Nucleus accumbens (tissue), 56 donors: Measurements from ENCODE around the gene PCSK5.

Experiments used
- DNase-seq, 56 donors: peaks; one replicate each; lab custom pipeline; 2025; lab: John Stamatoyannopoulos, UW

The PCSK5 gene

DNA sequence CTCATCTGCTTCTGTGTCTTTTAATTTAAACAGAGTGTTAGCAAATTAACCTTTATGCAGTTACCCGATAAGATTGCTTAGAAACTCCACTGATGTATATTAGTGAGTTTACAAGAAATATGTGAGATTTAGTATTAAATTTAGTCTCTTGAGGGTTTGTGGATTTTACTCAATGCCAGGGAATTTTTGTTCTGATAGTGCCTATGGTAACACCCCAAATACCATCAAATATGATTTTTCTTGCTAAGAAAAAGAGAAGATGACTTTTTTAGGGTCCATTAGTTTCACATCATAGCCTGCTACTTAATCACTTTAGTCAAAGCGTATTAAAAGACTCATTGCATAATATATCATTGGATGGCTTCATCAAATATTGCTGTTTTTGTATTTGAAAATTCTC lies 224.9 kb downstream of the PCSK5 start:
- no peak for DNase-seq

DNA sequence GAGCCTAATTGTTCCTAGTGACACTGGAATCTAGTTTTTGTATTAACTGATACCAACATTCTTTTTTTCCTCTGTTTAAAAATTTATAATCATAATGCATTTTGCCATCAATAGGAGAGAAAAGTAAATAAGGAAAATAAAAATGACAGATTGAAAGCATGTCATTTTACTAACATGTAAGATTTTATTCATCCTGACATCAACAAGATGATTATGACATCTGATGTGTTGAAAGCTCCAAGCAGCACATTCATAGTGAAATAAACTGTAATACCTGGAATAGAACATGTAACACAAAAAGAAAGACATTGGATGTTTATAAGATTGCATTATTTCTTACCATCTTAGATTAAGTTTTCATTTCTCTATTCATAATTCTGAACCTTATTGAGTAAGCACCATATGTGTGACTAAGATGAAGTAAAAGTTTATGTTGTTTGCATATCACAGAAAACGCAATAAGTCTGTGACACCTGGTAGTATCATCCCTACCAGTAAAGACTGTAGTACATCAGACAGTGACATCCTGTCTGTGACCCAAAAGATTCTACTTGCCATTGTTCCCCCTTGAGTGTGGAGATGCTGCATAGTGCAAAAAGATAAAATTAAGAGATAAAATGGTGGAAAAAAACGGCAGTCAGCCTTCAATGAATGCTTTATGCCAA lies 225.6 kb downstream of the PCSK5 start:
- no peak for DNase-seq

DNA sequence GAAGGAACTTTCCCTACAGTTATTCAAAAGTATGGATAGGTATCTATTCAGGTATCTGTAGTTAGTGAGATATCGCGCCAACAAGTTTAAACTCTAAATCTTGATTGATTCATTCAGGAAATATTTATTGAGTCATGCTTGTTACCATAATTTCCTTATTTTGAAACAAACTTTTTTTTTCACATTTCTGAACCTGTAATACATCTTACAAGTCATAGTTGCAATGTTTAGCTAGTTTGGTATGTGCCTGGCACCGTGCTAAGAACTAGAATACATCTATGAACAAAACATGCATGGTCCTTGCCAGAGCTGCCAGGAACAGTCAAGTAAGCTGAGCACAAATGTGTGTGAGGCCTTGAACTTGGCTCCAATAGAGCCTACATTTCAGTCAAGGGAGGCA lies 226.4 kb downstream of the PCSK5 start:
- DNase-seq, result no peak

DNA sequence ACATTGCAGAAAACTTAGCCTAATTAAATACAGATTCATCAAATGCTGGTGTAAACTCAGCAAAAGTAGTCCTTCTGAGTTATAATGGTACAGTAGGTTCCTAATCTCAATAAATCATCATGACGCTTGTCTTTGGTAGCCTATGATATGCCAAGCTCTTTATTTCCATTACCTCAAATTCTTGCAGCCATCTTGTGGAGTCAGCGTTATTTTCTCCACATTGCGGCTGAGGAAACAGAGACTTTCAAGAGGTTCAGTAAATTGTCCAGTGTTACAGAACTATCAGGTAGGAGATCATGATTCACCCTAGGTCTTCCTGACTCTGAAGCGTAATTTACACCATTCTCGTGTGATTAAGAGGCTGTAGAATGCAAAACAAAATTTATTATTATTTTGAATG lies 237.2 kb downstream of the PCSK5 start:
- DNase-seq, result no peak

DNA sequence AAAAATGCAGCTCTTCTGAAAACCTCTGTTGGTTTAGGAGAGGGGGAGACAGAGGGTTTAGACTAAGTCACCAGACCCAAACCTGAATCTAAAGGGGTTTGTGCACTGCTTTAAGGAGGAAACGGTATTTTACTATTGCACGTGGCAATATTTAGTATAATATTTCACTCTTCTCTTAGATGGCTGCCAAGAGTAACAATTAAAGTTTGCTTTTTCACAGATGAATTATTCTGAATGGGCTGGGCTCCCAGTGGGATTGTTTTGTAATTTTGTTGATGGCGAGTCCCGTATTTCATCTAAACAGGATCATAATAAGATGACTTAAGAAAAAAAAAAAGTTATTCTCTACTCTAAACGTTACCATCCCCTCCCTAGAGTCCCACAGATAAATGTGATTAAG lies 245.4 kb downstream of the PCSK5 start:
- no peak for DNase-seq

DNA sequence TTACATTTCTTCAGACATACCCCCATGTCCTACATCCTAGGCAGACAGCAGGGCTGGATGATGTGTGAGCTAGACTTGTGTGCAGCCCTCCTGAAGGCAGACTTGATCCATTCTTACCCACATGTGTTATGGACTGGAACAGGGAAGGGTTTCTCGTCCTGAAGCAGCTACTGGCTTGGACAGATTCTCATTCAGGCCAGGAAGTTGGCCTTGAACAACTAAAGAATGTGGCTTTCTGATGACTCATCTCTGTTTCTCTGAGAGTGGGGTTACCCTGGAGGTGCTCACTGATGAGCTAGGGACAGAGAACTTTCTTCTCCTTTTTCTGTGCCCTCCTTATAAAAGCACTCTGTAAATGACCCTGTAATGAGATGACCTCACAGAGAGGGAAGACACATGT lies 246.5 kb downstream of the PCSK5 start:
- DNase-seq, result no peak

DNA sequence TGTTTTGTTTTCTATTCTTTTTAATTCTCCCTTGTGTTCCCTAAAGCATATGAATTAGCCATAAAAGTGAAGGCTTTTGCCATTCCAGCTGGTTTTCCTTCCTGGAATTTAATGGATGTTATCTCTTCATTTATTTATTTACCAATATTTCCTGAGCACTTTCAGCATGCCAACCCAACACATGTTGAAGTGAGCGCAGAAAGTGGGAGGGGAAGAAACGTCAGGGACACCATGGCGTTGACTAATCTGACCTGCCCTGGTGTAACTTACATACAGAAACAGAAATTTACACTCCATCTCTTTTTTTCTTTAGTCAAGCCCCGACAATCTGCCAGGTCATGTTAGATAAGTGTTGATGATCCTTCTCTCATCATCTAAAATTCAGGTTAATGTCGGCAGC lies 247.5 kb downstream of the PCSK5 start:
- no peak for DNase-seq

DNA sequence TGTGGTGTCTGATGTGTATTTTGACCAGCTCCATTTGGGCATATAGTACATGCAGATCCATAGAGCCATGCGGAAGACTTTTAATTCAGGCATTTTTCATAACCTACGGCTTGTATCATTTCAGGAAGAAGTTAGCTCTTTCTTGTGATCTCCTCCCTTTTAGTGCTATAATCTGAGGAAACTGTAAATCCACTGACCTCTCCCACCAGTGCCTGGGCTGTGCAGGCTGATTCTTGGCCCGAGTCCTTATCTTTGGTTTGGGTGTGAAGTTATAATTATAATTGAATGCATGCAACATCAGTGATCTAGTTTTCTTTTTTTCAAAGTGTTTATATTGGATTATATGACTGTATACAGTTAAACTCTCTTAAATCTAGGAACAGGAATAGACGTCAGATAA lies 247.9 kb downstream of the PCSK5 start:
- DNase-seq, result no peak

DNA sequence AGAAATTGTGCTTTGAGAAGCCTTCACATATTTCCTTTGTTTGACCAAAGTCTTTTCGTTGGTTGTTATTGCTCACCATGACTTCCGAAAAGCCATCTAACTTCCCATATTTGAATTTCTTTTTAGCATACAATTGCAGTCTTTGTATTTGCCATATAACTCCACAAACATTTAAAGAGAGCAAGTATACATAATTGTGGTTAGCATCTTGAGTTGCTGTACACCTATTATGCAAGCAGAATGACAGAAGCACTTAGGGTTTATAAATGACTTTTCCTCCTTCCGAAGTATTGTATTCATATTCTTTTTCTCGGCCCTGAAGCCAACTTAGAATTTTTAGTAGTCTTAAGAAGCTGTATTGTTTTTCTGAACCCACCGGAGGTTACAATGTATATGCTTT lies 253.4 kb downstream of the PCSK5 start:
- no peak for DNase-seq

DNA sequence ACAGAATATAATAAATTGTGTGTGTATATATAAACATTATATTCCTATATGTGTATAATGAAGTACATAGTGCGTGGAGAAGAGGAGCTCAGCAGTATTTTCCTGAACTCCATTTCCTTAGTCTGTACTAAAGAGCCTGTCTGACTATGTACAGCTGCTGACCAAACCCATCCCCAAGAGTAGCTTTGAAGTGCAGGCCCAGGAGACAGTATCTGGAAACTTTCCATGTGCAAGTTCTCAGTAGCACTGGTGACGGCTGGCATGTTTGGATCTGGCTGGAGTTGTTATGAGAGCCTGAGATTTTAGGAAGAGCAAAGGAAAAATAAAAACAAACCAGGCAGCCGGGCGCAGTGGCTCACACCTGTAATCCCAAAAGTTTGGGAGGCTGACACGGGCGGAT lies 259.5 kb downstream of the PCSK5 start:
- peak in 1 of 56 donors; percentile 2 for DNase-seq

DNA sequence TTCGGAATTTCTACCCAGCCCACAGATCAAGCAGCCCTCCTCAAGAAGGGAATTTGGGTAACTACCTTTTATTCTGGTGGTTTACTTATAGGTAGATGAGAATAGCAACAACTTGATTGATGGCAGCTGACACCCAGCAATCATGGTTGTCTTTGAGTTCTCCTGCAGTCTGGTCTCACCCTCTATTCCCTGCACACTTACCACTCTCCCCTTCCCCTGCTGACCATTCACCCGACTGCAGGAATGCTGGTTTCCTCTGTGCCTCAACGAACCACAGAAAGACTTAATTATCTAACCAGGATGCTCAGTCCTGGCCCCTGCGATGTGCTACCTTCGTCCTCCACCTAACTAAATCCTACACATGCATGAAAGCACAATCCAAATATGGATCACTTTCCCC lies 260.8 kb downstream of the PCSK5 start:
- DNase-seq, result no peak

DNA sequence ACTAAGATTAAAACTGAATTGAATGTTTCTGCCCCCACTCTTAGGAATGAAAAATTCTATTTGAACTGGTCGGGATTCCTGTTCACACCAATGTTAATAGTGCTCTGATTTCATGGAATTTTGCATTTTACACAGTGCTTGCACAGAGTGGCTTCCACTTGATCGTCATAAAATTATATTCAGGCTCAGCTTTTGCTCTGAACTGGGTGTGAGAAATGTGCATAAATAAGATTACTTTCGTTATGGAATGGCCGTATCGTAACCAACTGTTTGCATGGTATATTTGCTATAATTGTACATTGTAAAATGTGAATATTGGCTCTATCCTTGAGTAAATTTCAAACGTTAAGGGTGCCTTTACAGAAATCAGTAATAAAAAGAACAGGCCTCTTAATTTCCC lies 262.9 kb downstream of the PCSK5 start:
- no peak for DNase-seq

DNA sequence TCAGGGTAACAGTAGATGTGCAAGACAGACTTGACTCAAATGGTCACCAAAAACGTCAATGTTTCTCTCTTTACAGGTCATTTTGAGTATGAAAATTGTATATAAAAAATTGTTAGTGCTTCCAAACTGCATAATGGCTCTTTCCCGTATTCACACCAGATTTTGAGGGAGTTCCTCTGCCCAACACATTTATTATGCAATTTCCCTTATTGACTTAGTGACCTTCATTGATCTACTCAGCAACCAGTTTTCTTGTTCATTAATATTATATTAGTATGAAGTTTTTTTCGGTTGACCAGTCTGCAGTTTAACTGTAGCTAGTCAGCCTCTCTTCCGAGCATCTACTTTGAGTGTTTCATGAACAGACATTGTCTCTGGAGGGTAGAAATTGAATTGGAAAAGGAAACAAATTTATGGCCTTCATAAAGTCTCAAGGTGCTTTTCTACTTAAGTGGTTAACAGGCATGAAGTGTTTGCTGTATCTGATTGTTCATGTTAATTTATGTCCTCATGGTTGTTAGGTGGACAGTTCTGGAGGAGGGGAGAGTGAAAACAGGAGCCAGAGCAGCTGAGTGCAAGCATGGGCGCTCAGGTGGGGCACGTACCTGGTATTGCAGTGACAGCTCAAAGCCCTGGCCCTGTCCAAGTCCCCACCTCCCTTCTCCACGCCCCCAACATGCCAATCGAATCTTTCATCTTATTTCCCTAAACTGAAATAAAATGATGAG lies 263.6 kb downstream of the PCSK5 start:
- DNase-seq, result no peak

DNA sequence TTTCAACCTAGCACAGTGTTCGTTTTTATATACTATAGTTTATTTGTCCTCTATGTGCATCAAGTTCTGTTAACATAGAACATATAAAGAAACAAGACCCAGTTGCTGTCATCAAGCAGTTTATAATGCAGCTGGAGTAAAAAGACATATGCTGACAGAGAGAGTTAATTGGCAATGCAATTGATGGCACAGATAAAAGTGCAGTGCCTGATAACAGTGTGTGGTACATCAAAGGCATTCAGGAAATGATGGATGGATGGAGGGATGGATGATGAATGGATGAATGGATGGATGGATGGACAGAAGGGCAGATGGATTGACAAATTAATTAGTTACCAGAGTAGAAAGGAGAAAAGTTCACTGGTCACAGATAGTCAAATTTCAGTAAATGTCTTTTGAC lies 264.9 kb downstream of the PCSK5 start:
- DNase-seq, result no peak

DNA sequence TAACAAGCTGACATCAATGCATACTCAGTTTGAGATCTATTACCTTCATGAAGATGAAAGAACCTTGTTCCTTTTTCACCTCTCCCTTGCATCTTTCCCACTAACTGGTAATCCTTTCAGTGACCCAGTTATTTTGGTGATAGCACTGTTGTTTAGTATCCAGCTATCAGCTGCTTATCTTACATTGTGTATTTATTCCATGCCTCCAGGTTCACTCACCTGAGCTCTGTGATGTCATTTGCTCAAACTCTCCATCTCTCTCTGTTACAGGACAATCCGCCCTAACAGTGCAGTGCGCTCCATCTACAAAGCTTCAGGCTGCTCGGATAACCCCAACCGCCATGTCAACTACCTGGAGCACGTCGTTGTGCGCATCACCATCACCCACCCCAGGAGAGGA lies 268.2 kb downstream of the PCSK5 start:
- no peak for DNase-seq

DNA sequence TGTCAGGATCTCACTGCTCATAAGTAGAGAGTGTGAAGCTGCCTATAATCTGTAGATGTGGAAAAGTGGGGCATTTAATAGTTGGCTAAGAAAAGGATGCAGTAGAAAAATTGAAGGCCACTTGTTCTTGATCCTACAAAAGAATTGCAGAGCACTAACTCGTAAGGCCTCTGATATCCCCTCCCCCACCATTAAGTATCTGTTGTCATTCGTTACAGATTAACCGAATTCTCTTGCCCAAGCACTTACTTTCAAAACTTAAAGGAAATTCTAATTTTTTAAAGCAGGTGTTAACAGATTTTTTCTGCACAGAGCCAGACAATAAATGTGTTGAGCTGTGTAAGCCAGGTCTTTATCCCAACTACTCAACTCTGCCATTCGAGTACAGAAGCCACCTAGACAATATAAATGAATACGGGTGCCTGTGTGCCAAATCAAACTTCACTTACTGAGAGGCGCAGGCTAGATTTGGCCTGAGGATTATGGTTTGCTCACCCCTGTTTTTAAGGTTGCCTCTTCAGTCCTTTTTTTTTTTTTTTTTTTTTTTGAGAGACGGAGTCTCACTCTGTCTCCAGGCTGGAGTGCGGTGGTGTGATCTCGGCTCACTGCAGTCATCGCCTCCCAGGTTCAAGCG lies 268.9 kb downstream of the PCSK5 start:
- DNase-seq, result no peak

DNA sequence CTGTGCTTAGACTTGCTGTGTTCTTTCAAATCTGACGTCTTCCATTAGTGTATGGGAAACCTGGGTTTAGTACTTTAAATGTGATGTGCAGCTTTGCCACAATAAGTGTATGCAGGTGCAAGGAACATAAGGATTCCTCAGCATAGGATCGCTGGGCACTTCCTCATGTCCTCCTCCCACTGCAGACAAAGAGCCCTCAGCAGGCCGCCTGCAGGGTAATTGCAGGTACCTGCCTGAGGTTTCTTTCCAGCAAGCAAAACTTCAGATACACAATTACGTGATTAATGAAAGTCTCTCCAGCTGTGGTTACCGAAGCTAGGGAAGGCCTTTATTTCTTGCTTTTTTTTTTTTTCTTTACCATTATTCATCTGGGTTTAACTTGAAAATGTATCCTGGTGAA lies 270.6 kb downstream of the PCSK5 start:
- no peak for DNase-seq

DNA sequence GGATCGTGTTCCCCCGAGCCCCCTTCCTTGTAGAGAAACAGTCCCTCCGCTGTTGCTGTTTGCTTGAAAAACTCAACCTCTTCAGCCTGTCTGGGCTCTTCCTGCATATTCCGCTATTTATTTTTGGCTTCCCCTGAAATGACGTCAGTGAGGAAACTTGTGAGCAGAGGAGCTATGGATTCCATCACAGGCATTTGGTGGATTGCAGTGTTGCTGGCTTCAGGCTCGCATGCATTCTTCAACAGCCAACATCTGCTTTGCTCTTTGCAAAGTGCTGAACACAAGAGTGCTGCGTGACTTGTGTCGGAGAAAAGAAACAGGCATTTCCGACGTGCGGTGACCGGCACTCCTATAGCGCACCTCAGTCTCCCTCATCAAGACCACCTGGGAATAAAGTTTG lies 271.1 kb downstream of the PCSK5 start:
- no peak for DNase-seq

DNA sequence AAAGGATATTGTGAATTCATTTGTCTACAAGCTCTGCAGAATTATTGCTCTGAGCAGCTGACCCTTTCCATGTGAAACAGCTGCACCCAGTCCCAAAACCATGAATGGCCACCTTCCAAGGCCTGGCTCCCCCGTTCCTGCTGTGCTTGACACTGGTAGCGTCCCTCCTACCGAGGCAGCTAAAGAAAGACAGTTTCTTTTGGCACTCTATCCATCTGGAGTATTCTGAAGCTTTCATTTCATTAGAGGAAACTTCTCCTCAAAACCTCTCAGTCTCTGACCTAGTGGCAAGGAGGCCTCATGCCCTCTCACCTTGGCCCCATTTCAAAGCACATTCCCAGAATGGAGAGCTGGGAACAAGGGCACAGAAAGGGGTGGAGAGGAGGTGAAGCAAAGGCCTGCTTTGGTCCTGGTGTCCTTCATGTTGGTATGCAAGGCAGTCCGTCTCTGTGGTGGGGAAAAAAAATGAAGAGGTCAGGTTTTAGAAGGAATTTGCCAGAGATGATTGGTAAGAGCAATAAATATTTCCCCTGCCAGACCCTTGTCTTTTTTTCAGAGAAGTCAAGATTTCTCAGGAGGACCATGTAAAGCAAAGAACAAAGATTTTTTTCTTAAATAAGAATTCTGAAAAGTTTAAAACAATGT lies 271.7 kb downstream of the PCSK5 start:
- DNase-seq, result no peak

DNA sequence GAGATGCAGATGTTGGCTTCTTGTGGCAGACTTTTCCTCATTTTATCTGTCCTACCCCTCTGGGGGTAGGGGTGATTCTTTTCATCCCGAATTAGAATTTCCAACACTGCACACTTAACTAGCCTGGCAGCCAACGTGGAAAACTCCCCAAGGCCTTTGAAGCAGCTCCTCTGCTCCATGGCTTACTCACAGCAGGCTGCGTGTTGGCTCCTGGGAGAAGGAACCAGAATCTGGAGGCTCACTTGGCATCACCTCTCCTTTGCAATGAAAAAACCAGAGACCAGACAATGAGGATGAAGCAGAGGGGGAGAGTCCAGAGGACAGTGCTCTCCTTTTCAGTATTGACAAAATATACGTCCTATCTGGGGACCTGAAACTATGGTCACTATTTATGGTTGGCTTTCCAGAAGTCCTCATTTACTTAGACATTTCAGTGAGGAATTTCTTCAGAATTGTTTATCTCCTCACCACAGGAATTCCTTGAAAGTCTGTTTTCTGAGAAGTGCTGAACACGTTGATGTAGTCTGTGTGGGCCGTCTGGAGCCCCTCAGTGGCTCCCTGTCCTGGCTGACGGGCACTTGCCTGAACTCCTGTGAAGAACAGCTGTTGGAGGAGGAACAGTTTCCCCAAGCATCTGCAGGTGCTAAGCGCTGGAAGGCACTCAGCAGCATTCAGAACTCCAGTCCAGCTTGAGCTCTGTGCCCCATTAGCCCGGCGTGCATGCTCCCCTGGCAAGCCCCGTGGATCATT lies 272.5 kb downstream of the PCSK5 start:
- peak in 3 of 56 donors; percentile 5 to 7 (median 6) for DNase-seq

DNA sequence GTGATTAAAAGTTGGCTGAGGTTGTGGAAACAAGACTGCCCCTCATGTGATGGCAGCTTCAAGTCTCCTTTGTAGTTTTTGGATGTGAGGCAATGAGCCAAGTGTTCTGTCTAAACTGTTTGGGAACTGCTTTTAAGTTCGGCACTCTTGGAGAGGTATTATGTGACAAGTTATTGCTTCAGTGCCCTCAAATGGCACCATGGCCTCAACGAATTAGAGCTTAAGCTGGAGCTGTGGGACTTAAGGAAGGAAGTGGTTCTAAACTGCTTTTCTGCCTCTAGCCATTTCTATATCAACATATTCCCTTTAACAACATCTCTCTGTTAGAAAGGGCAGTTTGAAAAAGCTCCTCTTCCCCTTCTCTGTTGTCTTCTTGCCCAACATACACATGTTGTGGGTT lies 276.1 kb downstream of the PCSK5 start:
- peak in 3 of 56 donors; percentile 3 to 15 (median 4) for DNase-seq
